Activated T-cell treated with anti-CD3 and anti-CD28 coated beads, Interleukin-2, amount 50 U/mL, for 72 hours (primary cell): ENCODE results near the gene NFYB. TPM values are rescaled to one million over a fixed set of nuclear protein-coding genes. Genes with fewer than 3 reads are reported as not detected.

ENCODE experiments used
- ATAC-seq, 2 donors: fragments of 150-1000 bp; cut with Tn5 transposase; replicated peaks in 1 of 2; 2 replicates each; pipeline ENCODE4 v1.10.0; 2021; ENCODE audit warnings: moderate library complexity in 2 of 2, mild to moderate bottlenecking in 1 of 2
- DNase-seq, 2 donors: peaks; one replicate each; pipeline ENCODE4 v3.0.0; 2021 to 2022; ENCODE audit warnings: mixed read lengths in 1 of 2
- H3K27ac Mint-ChIP-seq: one replicate; pipeline ENCODE4 v1.8.0; 2022; ENCODE audit warnings: mild to moderate bottlenecking, moderate library complexity, mixed read lengths
- H3K27me3 Mint-ChIP-seq: one replicate; pipeline ENCODE4 v1.8.0; 2022; ENCODE audit warnings: low read depth, mixed read lengths
- H3K36me3 Mint-ChIP-seq, 2 donors: one replicate each; pipeline ENCODE4 v1.8.0; 2022; ENCODE audit warnings: mixed read lengths in 2 of 2, mild to moderate bottlenecking in 1 of 2; ENCODE audit not compliant: insufficient read depth in 2 of 2
- H3K4me1 Mint-ChIP-seq: one replicate; pipeline ENCODE4 v1.8.0; 2022; ENCODE audit warnings: low read depth, mixed read lengths
- H3K4me3 Mint-ChIP-seq, 2 donors: one replicate each; pipeline ENCODE4 v1.8.0; 2022; ENCODE audit warnings: mild to moderate bottlenecking in 2 of 2, mixed read lengths in 2 of 2, moderate library complexity in 2 of 2
- H3K9me3 Mint-ChIP-seq, 2 donors: one replicate each; pipeline ENCODE4 v1.8.0; 2022; ENCODE audit warnings: mixed read lengths in 2 of 2
- total RNA-seq, 2 donors: library from RNA; stranded (reverse); gene quantifications; one replicate each; pipeline ENCODE4 v1.2.3, GENCODE V29; 2022

Gene NFYB
- total RNA-seq, 2 donors from 2014 or later: 30.2 to 30.8 TPM

DNA sequence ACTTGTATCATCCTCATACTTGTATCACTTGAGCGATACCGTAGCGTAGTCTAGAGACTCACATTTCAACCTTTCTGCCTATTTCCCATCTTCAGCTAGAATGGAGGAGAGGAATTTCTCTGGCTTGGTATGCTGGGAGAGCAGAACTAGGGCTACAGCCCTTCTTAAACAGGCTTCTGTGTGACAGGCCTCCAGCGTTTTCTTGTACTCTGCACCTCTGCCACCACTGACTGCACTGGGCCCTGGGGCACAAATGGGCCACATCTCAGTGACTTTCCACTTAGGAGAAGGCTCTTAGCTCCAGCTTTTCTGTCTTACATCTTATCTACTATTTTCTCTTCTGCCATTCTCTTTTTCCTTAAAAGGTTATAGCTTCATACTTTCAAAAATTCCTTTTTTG, 46.9 kb downstream of the NFYB start:
- no peak for ATAC-seq
- H3K4me1 Mint-ChIP-seq: no peaks in the 10 kb centered on the region
- DNase-seq: no peak
- no peak overlapping the region for H3K4me3 Mint-ChIP-seq
- peaks cover 0 to 4% of the 10 kb centered on the region in 2 donors for H3K36me3 Mint-ChIP-seq
- no peak overlapping the region for H3K27ac Mint-ChIP-seq
- no peaks in the 10 kb centered on the region for H3K9me3 Mint-ChIP-seq
- no peaks in the 10 kb centered on the region for H3K27me3 Mint-ChIP-seq

DNA sequence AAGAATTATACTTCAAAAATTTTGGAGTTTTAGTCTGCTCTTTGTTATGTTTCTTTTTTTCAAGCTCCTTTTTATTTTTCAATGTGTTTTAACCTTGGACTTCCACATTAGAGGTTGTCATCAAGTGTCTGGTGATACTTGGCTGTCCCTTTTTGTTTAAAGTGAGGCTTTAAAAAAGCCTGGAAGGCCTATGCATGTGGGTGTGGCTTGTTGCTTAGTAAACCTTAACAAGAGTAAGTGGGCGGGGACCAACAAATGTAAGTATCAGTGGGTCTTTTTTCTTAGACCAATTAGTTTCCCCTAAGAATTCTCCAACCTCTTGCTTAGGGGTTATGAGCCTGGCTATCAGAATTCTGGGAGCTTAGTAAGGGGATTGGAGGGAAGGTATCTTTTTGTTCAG, 47.3 kb downstream of the NFYB start:
- peaks cover 0 to 4% of the 10 kb centered on the region in 2 donors for H3K36me3 Mint-ChIP-seq
- H3K27ac Mint-ChIP-seq: no peak overlapping the region
- no peaks in the 10 kb centered on the region for H3K4me1 Mint-ChIP-seq
- no peak for ATAC-seq
- DNase-seq: no peak
- no peaks in the 10 kb centered on the region for H3K9me3 Mint-ChIP-seq
- H3K27me3 Mint-ChIP-seq: no peaks in the 10 kb centered on the region
- H3K4me3 Mint-ChIP-seq: no peak overlapping the region

GRCh38 chr12:104083769-104084475, 54.1 kb downstream of the NFYB start:
- peak; percentile 96 to 98 for ATAC-seq
- H3K27ac Mint-ChIP-seq: no peak overlapping the region
- DNase-seq: peak; percentile 60 to 70
- peaks cover 23% of the 10 kb centered on the region for H3K4me1 Mint-ChIP-seq
- H3K36me3 Mint-ChIP-seq: peaks cover 7 to 14% of the 10 kb centered on the region in 2 donors
- H3K4me3 Mint-ChIP-seq: peak overlapping the region; percentile 22 to 31
- H3K27me3 Mint-ChIP-seq: no peaks in the 10 kb centered on the region
- no peaks in the 10 kb centered on the region for H3K9me3 Mint-ChIP-seq

DNA sequence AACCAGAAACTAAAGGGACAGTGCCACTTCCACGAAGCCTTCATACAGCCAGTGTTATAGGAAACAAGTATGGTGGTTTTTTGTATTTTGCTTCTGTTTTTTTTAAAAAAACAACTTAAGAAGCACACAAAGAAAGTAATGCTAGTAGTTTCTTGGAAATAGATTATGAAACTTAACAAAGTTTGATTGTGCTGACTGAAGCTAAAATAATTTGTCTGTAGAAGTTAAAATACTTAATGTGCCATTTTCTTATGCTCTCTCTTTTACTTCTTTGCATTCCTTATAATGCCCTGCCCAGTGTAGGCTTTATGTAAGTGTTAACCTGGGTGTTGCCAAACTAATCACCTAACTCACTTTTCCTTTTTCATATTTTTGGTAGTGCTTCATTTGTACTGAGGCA, 57.2 kb downstream of the NFYB start:
- H3K36me3 Mint-ChIP-seq: peaks cover 9 to 17% of the 10 kb centered on the region in 2 donors
- no peak overlapping the region for H3K4me3 Mint-ChIP-seq
- no peaks in the 10 kb centered on the region for H3K27me3 Mint-ChIP-seq
- no peak overlapping the region for H3K27ac Mint-ChIP-seq
- no peak for ATAC-seq
- H3K9me3 Mint-ChIP-seq: no peaks in the 10 kb centered on the region
- H3K4me1 Mint-ChIP-seq: peaks cover 28% of the 10 kb centered on the region
- no peak for DNase-seq

GRCh38 chr12:104079024-104079423, 59.0 kb downstream of the NFYB start:
- Mint-ChIP-seq H3K27ac (no peak overlapping the region), H3K9me3 (no peaks in the 10 kb centered on the region), H3K4me3 (no peak overlapping the region), H3K27me3 (no peaks in the 10 kb centered on the region), H3K36me3 (peaks cover 2 to 11% of the 10 kb centered on the region in 2 donors), H3K4me1 (peaks cover 20% of the 10 kb centered on the region)
- no peak for DNase-seq
- ATAC-seq: no peak

DNA sequence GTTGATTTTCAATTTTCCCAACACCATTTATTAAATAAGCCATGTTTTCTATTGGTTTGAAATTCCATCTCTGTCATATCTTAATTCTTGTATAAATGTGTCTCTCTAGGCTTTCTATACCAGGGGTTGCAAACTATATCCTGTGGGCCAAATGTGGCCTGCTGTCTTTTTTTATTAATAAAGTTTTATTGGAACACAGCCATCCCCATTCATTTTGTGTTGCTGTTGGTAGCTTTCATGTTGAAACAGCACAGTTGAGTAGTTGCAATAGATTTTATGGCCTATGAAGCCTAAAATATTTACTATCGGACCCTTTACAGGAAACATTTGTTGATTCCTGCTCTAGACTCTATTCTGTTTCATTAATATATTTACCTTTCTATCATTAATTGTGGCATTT, 64.3 kb downstream of the NFYB start:
- no peak for ATAC-seq
- Mint-ChIP-seq H3K27me3 (no peaks in the 10 kb centered on the region), H3K36me3 (peaks cover 1 to 9% of the 10 kb centered on the region in 2 donors), H3K4me3 (no peak overlapping the region), H3K4me1 (peaks cover 5% of the 10 kb centered on the region), H3K9me3 (no peaks in the 10 kb centered on the region), H3K27ac (no peak overlapping the region)
- DNase-seq: no peak

- peaks cover 1 to 7% of the 10 kb centered on the region in 2 donors for H3K36me3 Mint-ChIP-seq
- ATAC-seq: no peak
- H3K4me3 Mint-ChIP-seq: no peak overlapping the region
- H3K4me1 Mint-ChIP-seq: peaks cover 4% of the 10 kb centered on the region
- no peak overlapping the region for H3K27ac Mint-ChIP-seq
- no peak for DNase-seq
- no peaks in the 10 kb centered on the region for H3K27me3 Mint-ChIP-seq
- H3K9me3 Mint-ChIP-seq: no peaks in the 10 kb centered on the region
These were observed 65.9 kb downstream of the NFYB start for GRCh38 chr12:104072099-104072498.

Other genes starting within 250 kb of the NFYB start
- 100 to 1,000 TPM; 416 to 532 TPM for gene HSP90B1, start 207.8 kb downstream of the NFYB start, total RNA-seq
- 10 to 100 TPM; 24.9 to 28.8 TPM for gene TDG, start 172.3 kb downstream of the NFYB start, total RNA-seq
- gene GLT8D2, start 88.0 kb downstream of the NFYB start, total RNA-seq: under 1 TPM; 0.23 to 0.36 TPM
- 10 to 100 TPM; 11.0 TPM for gene HCFC2, start 73.7 kb downstream of the NFYB start, total RNA-seq
- 10 to 100 TPM; 83.8 to 89.4 TPM for gene TXNRD1, start 77.6 kb upstream of the NFYB start, total RNA-seq
- 1 to 10 TPM; 4.9 to 5.0 TPM for gene EID3, start 165.5 kb upstream of the NFYB start, total RNA-seq